Measurements from ENCODE around the gene ZNF135.

ZNF135 gene

DNA sequence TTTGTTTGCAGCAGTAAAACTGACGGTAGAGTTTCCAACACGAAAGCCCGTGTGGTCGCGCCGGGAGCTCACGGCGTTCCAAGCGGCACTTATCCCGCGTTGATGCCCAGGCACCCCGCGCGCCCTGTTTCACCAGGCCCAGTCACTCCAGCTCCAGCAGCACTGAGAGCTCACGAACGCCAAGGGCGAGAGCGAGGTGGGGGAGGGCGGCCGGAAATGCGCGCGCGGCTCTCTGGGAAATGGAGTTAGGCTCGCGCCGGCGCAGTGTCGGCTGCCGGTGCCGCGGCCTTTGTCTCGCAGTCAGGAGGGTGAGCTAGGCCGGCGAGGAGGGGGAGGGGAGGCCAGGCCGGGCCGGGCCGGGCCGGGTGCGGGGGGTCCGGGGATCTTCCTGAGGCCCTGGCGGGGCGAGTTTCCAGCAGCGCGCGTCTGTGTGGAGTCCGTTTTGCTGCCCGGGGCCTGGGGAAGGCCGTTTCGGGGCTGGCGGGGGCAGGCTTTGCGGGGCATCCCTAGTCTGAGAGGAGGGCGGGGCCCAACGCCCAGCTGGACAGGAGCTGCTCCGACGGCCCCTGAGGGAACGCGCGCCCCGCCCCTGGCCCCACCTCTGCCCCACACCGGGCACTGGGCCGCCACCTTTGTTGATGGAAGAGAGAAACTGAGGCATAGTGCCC is at the start of gene ZNF135:
Gene ZNF135 (plus strand): TSS at position 280 of the 668 bp plus-strand sequence. CDS start 721 bp downstream, outside the sequence.
- no peak for DNase-seq

DNA sequence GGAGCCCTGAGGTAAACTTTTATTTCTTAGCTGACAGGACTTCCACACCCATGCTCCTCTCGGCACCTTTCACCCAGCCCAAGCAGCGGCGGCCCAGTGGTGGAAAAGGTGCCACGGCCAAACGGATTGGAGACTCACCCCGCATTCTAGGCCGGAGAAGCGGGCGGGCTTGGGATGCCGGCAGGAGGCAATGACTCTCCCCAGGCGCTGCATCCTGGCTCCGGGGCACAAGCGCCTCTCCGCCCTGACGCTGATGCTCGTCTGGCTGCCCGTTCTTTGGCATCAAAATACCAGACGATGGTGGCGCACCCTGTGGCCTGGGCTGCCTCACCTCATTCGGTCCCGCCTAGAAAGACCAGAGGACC is 49.8 kb upstream of the ZNF135 start:
- DNase-seq, result no peak

DNA sequence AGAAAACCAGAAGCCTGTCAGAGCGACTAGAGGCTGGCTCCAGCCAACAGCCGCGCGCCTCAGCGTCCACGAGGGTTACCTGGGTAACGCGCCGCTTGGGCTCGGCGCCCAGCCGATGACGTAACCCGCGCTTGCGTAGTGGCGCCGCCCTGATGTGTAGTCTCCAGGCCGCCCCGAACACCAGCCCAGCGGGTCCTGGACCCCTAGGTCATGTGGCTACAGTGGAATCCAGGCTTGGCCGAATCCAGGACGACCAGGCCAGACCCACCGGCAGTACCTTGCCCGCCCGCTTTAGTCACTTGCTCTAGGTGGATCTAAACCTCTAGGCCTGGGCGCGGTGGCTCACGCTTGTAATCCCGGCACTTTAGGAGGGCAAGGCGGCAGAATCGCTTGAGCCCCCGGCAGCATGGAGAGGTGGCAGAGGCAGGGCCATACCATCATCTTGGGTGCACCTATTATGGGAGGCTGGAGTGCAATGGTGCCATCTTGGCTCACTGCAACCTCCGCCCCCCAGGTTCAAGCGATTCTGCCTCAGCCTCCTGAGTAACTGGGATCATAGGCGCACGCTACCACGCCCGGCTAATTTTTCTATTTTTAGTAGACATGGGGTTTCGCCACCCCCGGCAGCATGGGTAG is 49.3 kb upstream of the ZNF135 start:
- DNase-seq, result peak; percentile 19

DNA sequence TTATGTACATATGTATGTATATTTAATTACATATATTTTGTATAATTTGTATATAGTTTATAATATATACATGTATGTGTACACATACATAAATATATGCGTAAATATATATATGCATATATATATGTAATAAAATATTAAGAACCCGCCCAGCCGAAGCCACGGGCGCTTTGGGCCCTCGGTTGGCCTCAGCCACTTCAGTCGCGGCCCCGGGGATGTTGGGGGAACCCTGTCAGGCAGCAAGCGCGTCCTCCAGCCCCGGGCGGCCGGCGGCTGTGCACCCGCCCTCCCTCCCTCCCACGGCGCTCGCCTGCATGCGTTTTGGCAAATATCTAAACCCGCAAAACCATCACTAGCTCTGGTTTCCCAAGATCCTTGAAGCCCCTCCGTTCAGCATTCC is 48.6 kb upstream of the ZNF135 start:
- DNase-seq, result no peak

DNA sequence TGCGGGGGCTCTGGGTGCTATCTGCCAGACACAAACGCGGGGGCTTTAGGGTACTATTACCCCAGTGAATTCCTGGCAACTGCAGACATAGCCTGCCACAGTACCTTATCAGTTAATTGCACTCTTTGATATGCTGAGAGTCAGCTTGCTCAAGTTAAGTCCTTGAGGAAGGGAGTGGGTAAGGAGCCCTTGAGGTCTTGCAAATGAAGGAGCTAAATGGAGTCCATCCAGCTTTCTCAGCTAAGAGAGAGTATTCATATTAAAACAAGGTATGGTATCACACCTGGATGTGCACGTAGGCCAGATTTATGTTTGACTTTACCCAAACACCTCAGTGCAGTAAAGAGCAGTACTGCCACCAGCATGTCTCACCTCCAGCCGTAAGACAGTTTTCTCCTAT is 44.9 kb upstream of the ZNF135 start:
- DNase-seq, result no peak

DNA sequence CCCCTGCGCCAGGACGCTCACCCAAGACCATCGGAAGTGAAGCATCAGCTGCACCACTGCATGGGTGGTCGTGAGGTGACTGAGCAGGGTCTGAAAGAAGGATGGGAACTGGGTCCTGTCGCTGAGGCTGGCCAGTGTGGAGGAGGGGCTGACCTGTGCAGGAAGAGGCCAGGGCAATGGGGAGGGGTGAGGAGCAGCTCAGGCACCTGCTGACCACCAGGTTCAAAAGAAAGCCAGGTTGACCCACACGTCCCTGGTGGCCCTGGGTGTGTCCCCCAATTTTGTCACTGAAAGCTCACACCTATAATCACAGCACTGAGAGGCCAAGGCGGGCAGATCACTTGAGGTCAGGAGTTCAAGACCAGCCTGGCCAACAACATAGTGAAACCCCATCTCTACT is 39.0 kb upstream of the ZNF135 start:
- no peak for DNase-seq

DNA sequence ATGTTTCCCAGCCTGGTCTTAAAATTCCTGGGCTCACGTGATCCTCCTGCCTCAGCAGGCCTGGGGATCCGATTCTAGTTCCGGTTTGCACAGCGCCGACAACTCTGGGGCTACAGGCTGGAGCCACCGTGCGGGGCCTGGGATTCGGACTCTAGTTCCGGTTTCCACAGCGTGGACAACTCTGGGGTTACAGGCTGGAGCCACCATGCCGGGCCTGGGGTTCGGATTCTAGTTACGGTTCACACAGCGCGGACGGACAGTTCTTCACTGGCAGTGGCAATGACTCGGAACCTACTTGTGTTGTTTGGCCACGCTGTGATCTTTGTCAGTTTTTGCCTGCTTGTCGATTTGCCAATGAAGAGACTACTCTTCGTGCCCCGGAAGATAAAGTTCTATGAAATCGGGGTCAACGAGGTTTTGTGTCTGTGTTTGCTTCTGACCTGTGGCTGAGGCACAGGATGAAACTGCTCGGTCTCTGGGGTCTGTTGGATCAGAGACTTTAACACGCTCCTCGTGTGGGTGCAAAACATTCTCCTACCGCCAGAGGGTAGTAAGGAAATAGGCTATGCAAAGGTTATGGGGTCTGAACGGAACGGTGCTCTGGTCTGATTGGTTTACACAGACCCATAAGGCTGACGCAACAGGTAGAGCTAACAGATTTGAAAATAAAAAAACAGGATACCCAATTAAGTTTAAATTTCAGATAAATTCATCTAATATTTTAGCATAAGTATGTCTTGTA is 37.4 kb upstream of the ZNF135 start:
- DNase-seq, result peak; percentile 13

DNA sequence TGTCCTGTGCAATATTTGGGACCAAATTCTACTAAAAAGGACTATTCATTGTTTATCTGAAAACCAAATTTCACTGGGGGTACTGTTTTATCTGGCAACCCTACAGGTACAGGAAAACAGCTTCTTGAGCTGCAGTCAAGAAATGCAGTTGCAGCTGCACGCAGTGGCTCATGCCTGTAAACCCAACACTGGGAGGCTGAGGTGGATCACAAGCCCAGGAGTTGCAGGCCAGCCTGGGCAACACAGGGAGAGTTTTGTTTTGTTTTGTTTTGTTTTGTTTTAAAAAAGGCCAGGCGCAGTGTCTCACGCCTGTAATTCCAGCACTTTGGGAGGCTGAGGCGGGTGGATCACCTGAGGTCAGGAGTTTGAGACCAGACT is 36.8 kb upstream of the ZNF135 start:
- no peak for DNase-seq

DNA sequence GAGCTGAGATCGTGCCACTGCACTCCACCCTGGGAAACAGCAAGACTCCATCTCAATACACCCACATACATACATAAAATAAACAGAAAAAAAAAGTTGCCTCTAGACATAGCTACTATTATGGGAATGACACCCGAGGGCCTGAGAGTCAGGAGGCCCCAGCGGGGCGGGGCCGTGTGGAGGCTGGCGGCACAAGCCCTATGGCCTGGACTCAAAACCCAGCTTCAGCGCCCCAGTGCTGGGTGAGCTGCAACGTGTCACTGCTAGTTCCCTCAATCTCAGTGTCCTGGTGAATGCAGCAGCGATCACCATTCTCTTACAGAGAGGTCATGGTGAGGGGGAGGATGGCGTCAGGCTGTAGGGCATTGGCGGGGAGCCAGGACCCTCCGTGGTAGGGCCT is 34.4 kb upstream of the ZNF135 start:
- no peak for DNase-seq

DNA sequence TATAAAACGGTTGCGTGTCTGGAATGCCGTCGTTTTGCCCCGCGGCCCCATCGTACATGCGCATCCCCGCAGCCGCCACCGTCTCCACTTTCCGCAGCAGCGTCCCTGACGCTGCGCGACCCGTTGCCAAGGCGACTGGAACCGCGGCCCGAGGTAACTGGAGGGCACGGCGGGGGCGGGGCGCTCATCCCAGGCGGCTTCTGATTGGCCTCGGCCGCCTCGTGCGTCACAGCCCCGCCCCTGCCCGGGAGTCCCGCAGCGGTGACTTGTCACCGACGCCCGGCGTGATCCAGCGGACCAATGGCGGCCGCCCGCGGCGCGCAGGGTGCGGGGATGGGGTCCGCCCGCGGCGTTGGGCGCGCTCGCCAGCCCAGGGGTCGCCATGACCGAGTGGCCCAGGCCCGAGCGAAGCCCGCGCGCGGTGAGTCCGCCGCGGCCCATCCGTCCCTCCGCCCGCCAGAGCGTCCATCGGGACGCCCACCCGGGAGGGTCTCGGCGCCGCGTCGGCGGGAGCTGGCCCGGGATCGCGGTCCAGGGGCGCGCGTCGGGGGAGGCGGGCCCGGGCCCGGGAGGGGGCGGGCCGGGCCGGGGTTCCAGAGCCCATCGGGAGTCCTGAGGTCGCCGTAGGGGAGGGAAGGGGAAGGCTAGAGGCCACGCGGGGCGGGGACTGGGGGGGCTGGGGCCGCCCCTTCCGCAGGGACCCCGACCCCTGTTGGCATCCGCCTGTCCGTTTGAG is 25.2 kb upstream of the ZNF135 start, which contains the start of gene ZSCAN1:
Gene ZSCAN1 (plus strand): TSS at position 285 of the 736 bp plus-strand sequence. CDS start 3,812 bp downstream, outside the sequence.
- DNase-seq, result no peak

DNA sequence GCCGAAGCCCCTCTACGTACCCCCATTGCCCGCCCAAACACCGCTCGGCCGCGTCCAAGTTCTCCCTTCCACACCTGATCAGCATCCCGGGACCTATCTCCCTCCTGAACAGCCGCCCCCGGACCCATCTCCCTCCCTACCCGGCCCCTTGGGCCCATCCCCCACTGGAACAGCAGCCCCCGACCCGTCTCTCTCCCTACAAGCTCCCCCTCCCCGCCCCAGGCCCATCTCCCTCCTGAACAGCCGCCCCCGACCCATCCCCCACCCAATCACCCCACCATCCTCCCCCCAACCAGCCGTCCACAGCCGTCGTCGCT is 24.6 kb upstream of the ZNF135 start:
- no peak for DNase-seq

DNA sequence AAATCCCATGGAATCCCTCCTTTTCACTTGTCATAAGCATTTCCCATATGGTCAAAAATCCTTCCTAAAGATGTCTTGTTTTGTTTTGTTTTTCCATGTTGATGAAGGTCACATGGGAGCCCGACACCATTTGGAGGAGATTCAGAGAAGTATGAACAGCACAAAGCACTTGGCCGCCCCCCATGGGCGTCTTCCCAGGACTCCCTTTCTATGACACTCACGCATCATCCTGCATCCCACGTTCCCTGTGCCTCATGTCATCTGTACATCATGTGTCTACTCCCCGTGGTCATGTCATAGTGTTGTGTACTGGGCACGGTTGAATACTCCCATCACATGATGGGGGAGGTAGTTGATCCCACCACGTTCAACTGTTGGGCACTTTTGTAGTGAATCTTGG is 23.2 kb upstream of the ZNF135 start:
- no peak for DNase-seq

DNA sequence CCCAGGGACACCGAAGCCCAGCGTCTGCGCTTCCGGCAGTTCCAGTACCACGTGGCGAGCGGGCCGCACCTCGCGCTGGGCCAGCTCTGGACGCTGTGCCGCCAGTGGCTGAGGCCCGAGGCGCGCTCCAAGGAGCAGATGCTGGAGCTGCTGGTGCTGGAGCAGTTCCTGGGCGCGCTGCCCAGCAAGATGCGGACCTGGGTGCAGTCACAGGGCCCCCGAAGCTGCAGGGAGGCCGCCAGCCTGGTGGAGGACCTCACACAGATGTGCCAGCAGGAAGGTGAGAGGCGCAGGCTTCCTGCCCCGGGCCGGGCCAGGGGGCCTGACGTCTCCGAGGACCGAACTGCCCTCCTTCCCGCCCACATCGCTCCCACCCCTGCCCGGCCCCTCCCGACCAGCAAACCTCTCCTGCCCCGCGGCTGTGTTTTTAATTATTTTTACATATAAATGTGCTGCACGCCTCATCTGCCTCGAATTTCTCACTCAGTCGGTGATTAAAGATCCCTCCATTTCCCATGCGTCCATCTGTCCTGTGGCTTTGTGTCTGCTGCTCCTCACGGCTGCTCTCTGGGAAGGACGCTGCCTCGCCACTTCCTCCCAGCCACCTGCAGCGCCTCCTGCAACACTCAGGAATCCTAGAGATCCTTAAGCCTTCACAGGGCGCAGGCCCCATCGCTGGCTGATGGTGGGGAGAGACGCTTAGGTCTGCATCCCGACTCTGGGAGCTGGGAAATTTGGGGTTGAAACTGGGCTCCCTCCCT is 21.0 kb upstream of the ZNF135 start:
- no peak for DNase-seq

DNA sequence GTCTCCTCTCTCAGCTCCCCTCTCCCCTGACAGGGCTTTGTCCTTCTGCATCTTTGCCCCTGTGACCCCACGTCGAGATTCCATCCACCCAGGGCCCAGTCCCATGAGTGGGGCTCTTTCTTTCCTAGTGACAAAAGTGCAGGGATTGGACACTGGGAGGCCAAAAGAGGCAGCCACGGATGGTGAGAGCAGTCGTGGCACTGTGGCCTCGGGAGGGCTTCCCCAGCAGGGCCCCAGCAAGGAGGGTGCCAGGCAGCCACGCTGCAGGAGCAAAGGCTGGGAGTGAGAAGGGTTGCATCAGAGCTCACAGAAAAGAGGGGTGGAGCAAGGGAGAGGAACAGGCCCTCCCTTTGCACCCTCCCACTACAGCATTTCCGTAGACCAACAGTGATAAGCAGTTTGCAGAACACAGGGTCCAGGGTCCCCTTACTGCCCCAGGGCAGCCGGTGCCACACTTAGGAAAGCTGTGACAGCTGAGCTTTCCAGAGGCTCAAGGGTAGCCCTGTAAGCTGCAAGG is 20.3 kb upstream of the ZNF135 start:
- no peak for DNase-seq

DNA sequence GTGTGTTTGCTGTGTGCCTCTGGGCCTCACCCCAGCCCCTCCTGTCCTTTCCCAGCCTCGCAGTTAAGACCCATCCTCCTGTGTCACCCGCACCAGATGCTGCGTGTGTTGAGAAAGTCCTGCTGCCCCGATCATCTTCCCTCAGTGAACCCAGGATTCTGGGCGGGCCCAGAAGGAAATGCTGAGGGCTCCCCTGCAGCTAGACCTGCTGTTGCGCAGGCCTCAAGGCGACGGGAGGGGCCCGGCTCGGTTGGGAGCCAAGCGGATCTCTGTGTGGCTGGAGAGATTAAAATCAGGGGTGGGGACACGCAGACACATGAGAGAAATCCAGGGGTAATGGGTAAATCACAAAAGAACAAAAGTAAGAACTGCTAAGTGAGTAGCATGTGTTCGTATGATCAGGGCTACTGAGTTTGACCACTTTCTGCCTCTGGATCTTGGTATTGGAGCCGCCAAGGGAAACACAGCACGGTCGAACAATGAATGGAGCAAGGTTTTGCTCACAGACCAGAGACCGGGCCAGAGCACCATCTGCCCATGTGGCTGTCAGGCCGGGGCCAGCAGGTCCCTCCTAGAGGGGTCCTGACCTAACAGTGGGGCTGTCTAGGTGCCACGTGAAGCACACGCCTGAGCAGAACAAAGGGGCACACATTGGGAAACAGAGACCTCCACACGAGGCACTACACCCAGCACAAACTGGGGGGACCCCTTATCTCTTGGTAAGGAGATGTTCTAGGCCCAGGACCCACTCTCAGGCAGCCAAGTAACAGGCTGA is 18.1 kb upstream of the ZNF135 start:
- DNase-seq, result no peak

DNA sequence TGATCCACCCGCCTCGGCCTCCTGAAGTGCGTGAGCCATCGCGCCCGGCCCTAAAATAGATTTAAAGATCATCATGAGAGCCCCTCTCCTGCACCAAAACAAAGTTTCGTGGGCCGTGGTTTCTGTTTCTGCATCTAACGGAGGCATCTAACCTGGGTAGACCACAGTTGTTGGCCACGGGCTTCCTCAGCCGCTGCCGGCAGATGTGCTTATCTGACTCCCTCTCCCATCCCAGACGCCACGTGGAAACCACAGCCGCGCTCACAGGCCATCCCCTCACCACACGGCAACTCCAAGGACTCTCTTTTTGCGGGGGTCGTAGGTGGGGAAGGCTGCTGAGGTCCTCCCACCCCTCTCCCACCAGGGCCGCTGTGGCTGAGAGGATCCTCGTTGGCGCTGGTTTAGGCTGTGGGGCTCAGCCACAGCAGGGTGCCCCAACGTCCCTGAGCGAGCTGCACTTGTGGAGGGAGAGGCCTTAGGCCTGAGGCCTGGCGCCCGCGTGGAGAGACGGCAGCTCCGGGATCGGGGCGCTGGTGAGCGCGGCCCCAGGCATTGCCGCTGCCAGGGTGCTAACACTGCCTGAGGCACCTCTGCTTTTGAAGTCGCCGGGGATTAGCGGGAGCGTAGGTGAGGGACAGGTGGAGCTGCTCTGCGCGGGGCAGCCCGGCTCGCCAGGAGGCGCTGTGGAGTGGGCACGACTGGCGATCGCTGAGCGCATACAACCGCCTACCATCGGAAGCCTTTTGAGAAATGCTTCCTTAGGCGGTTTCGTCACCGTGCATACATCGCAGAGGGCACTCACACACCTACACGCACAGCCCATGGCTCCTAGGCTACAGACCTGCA is 16.4 kb upstream of the ZNF135 start:
- DNase-seq, result no peak

DNA sequence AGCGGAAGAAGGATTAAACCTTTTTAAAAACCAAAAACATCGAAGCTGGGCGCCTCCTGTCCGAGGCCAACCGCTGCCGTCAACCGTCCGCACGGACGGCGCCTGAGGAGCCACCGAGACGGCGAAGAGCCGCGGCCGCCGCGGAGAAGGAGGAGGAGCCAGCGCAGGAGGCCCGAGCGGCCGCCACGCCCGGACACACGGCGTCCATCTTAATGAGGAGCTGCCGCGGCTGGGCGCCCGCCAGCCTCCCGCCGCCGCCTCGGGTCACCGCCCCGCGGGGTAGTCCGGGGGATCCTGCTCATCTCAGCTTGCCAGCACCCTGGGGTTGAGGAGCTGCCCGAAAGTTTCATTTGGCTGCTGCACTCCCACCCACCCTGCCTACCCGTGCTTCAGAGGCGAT is 14.7 kb upstream of the ZNF135 start:
- no peak for DNase-seq

DNA sequence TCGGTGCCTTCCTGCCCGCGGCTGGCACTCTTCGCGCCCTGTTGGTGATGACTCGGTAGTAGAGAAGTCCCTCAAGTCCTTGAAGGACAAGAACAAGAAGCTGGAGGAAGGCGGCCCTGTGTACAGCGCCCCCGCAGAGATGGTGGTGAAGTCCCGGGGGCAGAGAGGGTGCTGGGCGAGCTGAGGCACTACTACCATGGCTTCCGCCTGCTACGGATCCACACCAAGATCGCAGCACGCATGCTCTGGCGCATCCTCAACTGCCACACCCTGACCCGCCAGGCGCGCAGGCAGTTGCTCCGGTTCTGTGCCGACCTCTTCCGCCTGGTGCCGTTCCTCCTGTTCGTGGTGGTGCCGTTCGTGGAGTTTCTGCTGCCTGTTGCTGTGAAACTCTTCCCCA is 14.2 kb upstream of the ZNF135 start:
- no peak for DNase-seq

DNA sequence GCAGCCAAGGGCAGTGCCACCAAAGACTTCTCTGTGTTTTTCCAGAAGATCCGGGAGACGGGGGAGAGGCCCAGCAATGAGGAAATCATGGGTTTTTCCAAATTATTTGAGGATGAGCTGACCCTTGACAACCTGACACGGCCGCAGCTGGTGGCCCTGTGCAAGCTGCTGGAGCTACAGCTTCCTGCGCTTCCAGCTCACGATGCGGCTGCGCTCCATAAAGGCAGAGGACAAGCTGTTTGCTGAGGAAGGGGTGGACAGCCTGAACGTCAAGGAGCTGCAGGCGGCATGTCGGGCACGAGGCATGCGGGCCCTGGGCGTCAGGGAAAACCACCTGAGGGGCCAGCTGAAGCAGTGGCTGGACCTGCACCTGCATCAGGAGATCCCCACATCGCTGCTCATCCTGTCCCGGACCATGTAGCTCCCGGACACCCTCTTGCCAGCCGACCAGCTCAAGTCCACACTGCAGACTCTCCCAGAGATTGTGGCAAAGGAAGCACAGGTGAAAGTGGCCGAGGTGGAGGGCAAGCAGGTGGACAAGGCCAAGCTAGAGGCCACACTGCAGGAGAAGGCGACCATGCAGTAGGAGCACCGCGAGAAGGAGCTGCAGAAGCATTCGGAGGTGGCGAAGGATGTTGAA is 13.6 kb upstream of the ZNF135 start:
- DNase-seq, result no peak

DNA sequence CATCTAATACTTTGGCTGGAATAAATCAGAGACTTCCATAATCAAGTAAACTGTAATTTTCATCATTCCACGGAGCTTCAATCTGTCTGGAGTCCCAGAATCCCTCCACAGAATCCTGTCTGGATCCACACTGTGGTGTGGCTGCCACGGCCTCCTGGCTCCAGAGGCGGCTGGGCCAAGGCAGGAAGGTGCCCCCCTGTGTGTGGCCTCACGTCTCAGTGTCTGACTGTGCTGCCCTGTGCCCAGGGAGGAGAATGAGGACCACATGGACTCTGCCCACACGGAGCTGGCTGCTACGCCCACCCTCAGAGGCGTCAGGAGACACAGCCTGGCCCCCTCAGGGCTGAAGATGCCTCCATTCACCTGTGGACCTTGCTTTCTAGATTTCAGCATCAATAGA is 12.2 kb upstream of the ZNF135 start:
- no peak for DNase-seq
